ENCODE measurements around the gene SERPINA6. TPM values are rescaled to one million over a fixed set of nuclear protein-coding genes. Genes with fewer than 3 reads are reported as not detected.

SERPINA6 gene
- total RNA-seq, 4 donors from 2014 or later = not detected

DNA sequence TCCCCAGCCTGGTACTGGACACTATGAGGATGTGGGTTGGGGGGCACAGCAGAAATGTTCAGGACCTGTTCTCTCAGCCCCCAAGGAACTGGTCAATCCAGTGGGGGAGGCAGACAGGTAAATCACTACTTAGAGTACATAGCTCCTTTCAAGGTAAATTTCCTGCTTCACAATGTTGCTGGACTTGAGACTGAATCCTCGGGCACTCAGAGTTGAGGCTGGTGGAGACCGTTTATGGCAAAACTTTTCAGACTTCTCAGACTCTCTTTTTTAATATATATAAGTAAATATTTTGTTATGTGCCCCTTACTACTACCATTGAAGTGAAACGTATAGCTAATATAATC is 29.6 kb downstream of the SERPINA6 start:
- Histone ChIP-seq H3K27ac (no peak overlapping the region), H3K27me3 (no peaks in the 10 kb centered on the region), H3K4me1 (no peaks in the 10 kb centered on the region), H3K9me3 (no peaks in the 10 kb centered on the region), H3K4me3 (no peak overlapping the region), H3K36me3 (no peaks in the 10 kb centered on the region)
- TF ChIP-seq, protein P1, sequence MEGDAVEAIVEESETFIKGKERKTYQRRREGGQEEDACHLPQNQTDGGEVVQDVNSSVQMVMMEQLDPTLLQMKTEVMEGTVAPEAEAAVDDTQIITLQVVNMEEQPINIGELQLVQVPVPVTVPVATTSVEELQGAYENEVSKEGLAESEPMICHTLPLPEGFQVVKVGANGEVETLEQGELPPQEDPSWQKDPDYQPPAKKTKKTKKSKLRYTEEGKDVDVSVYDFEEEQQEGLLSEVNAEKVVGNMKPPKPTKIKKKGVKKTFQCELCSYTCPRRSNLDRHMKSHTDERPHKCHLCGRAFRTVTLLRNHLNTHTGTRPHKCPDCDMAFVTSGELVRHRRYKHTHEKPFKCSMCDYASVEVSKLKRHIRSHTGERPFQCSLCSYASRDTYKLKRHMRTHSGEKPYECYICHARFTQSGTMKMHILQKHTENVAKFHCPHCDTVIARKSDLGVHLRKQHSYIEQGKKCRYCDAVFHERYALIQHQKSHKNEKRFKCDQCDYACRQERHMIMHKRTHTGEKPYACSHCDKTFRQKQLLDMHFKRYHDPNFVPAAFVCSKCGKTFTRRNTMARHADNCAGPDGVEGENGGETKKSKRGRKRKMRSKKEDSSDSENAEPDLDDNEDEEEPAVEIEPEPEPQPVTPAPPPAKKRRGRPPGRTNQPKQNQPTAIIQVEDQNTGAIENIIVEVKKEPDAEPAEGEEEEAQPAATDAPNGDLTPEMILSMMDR (IDR thresholded peaks at IDR 0.05) = no peak
- TF ChIP-seq POLR2A (IDR thresholded peaks at IDR 0.05) (no peak), POLR2AphosphoS5 (IDR thresholded peaks at IDR 0.05) (no peak), EP300 (IDR thresholded peaks at IDR 0.05) (no peak)
- WGBS, 2 donors (ENCODE audit: low coverage in 1 of 2) = 67 to 68% methylated on average over 3 of the region's 3 CpGs
- ATAC-seq = no peak

DNA sequence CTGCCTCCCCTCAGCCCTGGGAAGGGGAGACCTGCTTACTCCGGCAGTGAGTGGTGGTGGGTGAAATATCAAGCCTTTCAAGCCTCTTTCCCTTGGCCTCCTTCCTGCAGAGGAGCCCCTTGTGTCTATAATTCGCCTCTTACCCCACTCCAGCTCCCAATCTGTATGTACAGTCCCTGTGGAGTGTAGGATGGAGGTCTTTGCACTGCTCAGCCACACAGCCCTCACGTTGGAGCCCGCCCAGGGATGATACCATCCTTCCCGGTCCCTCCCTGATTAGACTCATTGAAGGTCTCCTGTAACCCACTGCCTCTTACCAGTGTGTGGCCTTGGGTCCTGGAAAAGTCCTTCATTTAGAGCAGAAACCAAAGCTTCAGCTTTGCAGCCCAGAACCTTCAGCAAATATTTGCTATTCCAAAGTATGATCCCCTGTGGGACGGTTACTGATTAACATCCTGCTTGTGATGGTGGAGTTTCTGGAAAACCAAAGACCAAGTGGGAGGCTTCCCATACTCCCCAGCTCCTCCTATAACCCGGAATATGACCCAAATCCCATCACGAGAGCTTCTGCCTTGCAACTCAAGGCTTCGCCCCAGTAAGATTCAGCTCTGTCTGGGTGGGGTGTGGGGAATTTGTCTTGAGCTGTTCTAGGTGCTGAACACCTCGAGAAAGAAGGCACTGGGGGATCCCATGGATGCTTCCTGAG is 30.1 kb downstream of the SERPINA6 start, which contains the start of gene SERPINA10:
TSS of gene SERPINA10 (minus strand) at position 397 of the 706 bp plus-strand sequence. CDS start 2,675 bp downstream, outside the sequence.
- 42 to 72% methylated on average over 4 to 6 of the region's 10 CpGs for WGBS, 2 donors (ENCODE audit: low coverage in 1 of 2)
- no peak within 1 kb of the TSS for H3K4me3 ChIP-seq
- TF ChIP-seq, protein P1 (IDR thresholded peaks at IDR 0.05) = no peak
- TF ChIP-seq EP300 (IDR thresholded peaks at IDR 0.05) (no peak), POLR2A (IDR thresholded peaks at IDR 0.05) (no peak), POLR2AphosphoS5 (IDR thresholded peaks at IDR 0.05) (no peak)
- no peaks in the 10 kb centered on the region for H3K4me1 ChIP-seq
- no peaks in the 10 kb centered on the region for H3K36me3 ChIP-seq
- no peak for ATAC-seq
- H3K27ac ChIP-seq = no peak within 1 kb of the TSS
- H3K9me3 ChIP-seq = no peaks in the 10 kb centered on the region
- no peaks in the 10 kb centered on the region for H3K27me3 ChIP-seq

DNA sequence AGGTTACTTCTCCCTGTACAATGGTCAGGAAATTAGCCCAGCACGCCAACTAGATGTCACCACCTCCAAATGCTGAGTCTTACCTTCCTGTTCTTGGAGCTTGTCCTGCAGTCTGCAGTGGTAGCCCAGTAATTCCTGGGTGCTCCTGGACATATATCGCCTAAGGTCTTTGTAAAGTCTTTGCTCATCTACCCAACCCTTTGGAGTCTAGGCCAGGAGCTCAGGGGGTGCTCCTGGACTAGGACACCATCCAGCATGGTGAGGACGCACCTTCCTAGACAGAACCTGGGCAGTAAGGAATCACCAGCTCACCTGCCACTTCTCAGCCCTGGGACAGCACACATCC is 30.6 kb downstream of the SERPINA6 start:
- WGBS, 2 donors (ENCODE audit: low coverage in 1 of 2) = 71% methylated on average over 1 of the region's 3 CpGs; no CpG with 5 or more reads in 1 of the 2 donors
- no peak overlapping the region for H3K4me3 ChIP-seq
- TF ChIP-seq, protein P1 (IDR thresholded peaks at IDR 0.05) = no peak
- TF ChIP-seq POLR2A (IDR thresholded peaks at IDR 0.05) (no peak), EP300 (IDR thresholded peaks at IDR 0.05) (no peak), POLR2AphosphoS5 (IDR thresholded peaks at IDR 0.05) (no peak)
- no peak for ATAC-seq
- H3K27me3 ChIP-seq = no peaks in the 10 kb centered on the region
- no peaks in the 10 kb centered on the region for H3K9me3 ChIP-seq
- H3K27ac ChIP-seq = no peak overlapping the region
- H3K4me1 ChIP-seq = no peaks in the 10 kb centered on the region
- H3K36me3 ChIP-seq = no peaks in the 10 kb centered on the region

DNA sequence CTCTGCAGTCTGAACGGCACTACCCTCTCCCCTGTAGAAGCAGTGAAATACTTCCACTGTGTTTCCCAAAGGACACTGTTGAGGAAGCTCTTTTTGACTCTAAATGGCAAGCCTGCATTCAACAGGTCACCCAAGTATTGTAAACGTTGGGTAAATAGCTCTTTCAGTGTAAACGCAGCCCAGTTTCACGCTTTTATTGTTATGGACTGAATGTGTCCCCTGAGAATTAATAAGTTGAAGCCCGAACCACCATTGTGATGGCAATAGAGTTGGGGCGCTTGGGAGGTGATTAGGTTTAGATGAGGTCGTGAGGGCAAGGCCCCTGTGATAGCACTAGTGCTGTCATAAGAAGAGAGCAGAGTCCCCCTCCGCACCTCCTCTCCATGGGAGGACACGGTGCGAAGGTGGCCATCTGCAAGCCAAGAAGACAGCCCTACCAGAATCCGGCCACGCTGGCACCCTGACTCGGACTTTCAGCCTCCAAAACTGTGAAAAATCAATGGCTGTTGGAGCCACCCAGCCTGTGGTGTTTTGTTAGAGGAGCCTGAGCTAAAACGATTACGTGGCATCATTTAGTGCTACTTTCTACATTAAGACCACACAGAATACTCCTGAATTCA is 31.1 kb downstream of the SERPINA6 start:
- Histone ChIP-seq H3K4me1 (no peaks in the 10 kb centered on the region), H3K9me3 (no peaks in the 10 kb centered on the region), H3K27ac (no peak overlapping the region), H3K27me3 (no peaks in the 10 kb centered on the region), H3K36me3 (no peaks in the 10 kb centered on the region), H3K4me3 (no peak overlapping the region)
- TF ChIP-seq POLR2AphosphoS5 (IDR thresholded peaks at IDR 0.05) (no peak), EP300 (IDR thresholded peaks at IDR 0.05) (no peak), POLR2A (IDR thresholded peaks at IDR 0.05) (no peak)
- TF ChIP-seq, protein P1 (IDR thresholded peaks at IDR 0.05) = no peak
- no peak for ATAC-seq
- 66 to 81% methylated on average over 5 to 9 of the region's 15 CpGs for WGBS, 2 donors (ENCODE audit: low coverage in 1 of 2)
